GM19468 (cell line): ENCODE measurements around the gene CDH18.

Source experiments
- ATAC-seq: cut with Tn5 transposase; IDR thresholded peaks from one replicate; pipeline ENCODE4 v1.9.1; 2021; ENCODE audit warnings: mild to moderate bottlenecking, moderate library complexity, moderate number of reproducible peaks; ENCODE audit not compliant: unreplicated experiment; ENCODE audit errors: extremely low read depth

CDH18 gene

GRCh38 chr5:19625562-19625961 is 362.4 kb downstream of the CDH18 start:
- no peak for ATAC-seq

- ATAC-seq, result no peak
Observed at GRCh38 chr5:19619571-19619970, 368.4 kb downstream of the CDH18 start.

- ATAC-seq, result no peak
Observed at GRCh38 chr5:19616701-19617215, 371.2 kb downstream of the CDH18 start.

- ATAC-seq, result no peak
Observed at GRCh38 chr5:19615661-19616060, 372.3 kb downstream of the CDH18 start.

GRCh38 chr5:19615071-19615470 is 372.9 kb downstream of the CDH18 start:
- ATAC-seq, result no peak

GRCh38 chr5:19608444-19609002 is 379.5 kb downstream of the CDH18 start:
- ATAC-seq, result no peak

- ATAC-seq, result no peak
Observed at GRCh38 chr5:19605846-19606407, 382.1 kb downstream of the CDH18 start.

- no peak for ATAC-seq
Observed at GRCh38 chr5:19584131-19584530, 403.9 kb downstream of the CDH18 start.

- no peak for ATAC-seq
Observed at GRCh38 chr5:19577882-19578281, 410.1 kb downstream of the CDH18 start.

- no peak for ATAC-seq
Observed at GRCh38 chr5:19568004-19568403, 420.0 kb downstream of the CDH18 start.

GRCh38 chr5:19565466-19565865 is 422.5 kb downstream of the CDH18 start:
- no peak for ATAC-seq

GRCh38 chr5:19564036-19564435 is 424.0 kb downstream of the CDH18 start:
- ATAC-seq, result no peak

GRCh38 chr5:19555876-19556275 is 432.1 kb downstream of the CDH18 start:
- ATAC-seq, result no peak

GRCh38 chr5:19555436-19555835 is 432.6 kb downstream of the CDH18 start:
- ATAC-seq, result no peak

- no peak for ATAC-seq
Observed at GRCh38 chr5:19554524-19554923, 433.5 kb downstream of the CDH18 start.

- ATAC-seq, result no peak
Observed at GRCh38 chr5:19547640-19548039, 440.4 kb downstream of the CDH18 start.

- ATAC-seq, result no peak
Observed at GRCh38 chr5:19546521-19546920, 441.5 kb downstream of the CDH18 start.

- ATAC-seq, result no peak
Observed at GRCh38 chr5:19538607-19539006, 449.4 kb downstream of the CDH18 start.

- no peak for ATAC-seq
Observed at GRCh38 chr5:19536387-19536786, 451.6 kb downstream of the CDH18 start.

GRCh38 chr5:19534751-19535150 is 453.2 kb downstream of the CDH18 start:
- ATAC-seq, result no peak

- ATAC-seq, result no peak
Observed at GRCh38 chr5:19532936-19533335, 455.1 kb downstream of the CDH18 start.

GRCh38 chr5:19531374-19531952 is 456.5 kb downstream of the CDH18 start:
- no peak for ATAC-seq
